Stimulated activated effector memory CD8-positive, alpha-beta T cell treated with anti-CD3 and anti-CD28 coated beads, Interleukin-12 subunit alpha, Interleukin-12 subunit beta, amount 100 ng/mL, for 72 hours (primary cell): ENCODE measurements around the gene IL25.
A peak's percentile ranks its signal among the peaks of the same experiment; 100 is the strongest.
"Not testable (repeated sequence)": the region's sequence is repeated elsewhere in the genome, so short reads cannot be mapped to it uniquely, and the experiment has no call there.

Experiments used
- ATAC-seq: fragments of 150-1000 bp; cut with Tn5 transposase; 2 replicates; pipeline ENCODE4 v1.10.0; 2021
- DNase-seq, 2 donors: peaks; one replicate each; pipeline ENCODE4 v3.0.0; 2021 to 2022; ENCODE audit warnings: low spot score in 2 of 2
- H3K27ac Mint-ChIP-seq: one replicate; pipeline ENCODE4 v1.8.0; 2022; ENCODE audit warnings: mild to moderate bottlenecking, mixed read lengths
- H3K36me3 Mint-ChIP-seq: one replicate; pipeline ENCODE4 v1.8.0; 2022; ENCODE audit warnings: mild to moderate bottlenecking, mixed read lengths
- H3K4me1 Mint-ChIP-seq: one replicate; pipeline ENCODE4 v1.8.0; 2022; ENCODE audit warnings: mixed read lengths
- H3K4me3 Mint-ChIP-seq: one replicate; pipeline ENCODE4 v1.8.0; 2022; ENCODE audit warnings: mild to moderate bottlenecking, mixed read lengths
- H3K9me3 Mint-ChIP-seq: one replicate; pipeline ENCODE4 v1.8.0; 2022; ENCODE audit warnings: mixed read lengths

Gene IL25

GRCh38 chr14:23415821-23416778 is 43.5 kb downstream of the IL25 start:
- H3K9me3 Mint-ChIP-seq, result no peaks in the 10 kb centered on the region
- DNase-seq (no peak), ATAC-seq (no peak)
- no peak overlapping the region for H3K4me3 Mint-ChIP-seq
- H3K36me3 Mint-ChIP-seq, result no peaks in the 10 kb centered on the region
- no peaks in the 10 kb centered on the region for H3K4me1 Mint-ChIP-seq
- H3K27ac Mint-ChIP-seq, result no peak overlapping the region

- Mint-ChIP-seq H3K4me1 (peaks cover 2% of the 10 kb centered on the region), H3K27ac (no peak overlapping the region), H3K9me3 (no peaks in the 10 kb centered on the region), H3K36me3 (no peaks in the 10 kb centered on the region), H3K4me3 (no peak overlapping the region)
- DNase-seq (no peak), ATAC-seq (no peak)
Observed at GRCh38 chr14:23416801-23417200, 44.2 kb downstream of the IL25 start.

- H3K9me3 Mint-ChIP-seq, H3K27ac Mint-ChIP-seq, H3K4me3 Mint-ChIP-seq, H3K4me1 Mint-ChIP-seq, DNase-seq, ATAC-seq, H3K36me3 Mint-ChIP-seq: not testable (repeated sequence)
Observed at GRCh38 chr14:23417269-23417668, 44.7 kb downstream of the IL25 start.

- Mint-ChIP-seq H3K27ac (no peak overlapping the region), H3K4me3 (no peak overlapping the region), H3K4me1 (peaks cover 7% of the 10 kb centered on the region), H3K9me3 (no peaks in the 10 kb centered on the region), H3K36me3 (no peaks in the 10 kb centered on the region)
- DNase-seq (no peak), ATAC-seq (no peak)
Observed at GRCh38 chr14:23418021-23418420, 45.4 kb downstream of the IL25 start.

- not testable (repeated sequence) for H3K36me3 Mint-ChIP-seq, H3K9me3 Mint-ChIP-seq, DNase-seq, ATAC-seq, H3K4me1 Mint-ChIP-seq, H3K4me3 Mint-ChIP-seq
- peak overlapping the region; percentile 58 for H3K27ac Mint-ChIP-seq
Observed at GRCh38 chr14:23419646-23420045, 47.0 kb downstream of the IL25 start.

- no peaks in the 10 kb centered on the region for H3K36me3 Mint-ChIP-seq
- peak overlapping the region; percentile 89 for H3K27ac Mint-ChIP-seq
- ATAC-seq, result peak; percentile 90
- H3K4me1 Mint-ChIP-seq, result peaks cover 7% of the 10 kb centered on the region
- peak; percentile 8 to 67 for DNase-seq
- H3K4me3 Mint-ChIP-seq, result peak overlapping the region; percentile 20
- no peaks in the 10 kb centered on the region for H3K9me3 Mint-ChIP-seq
Observed at GRCh38 chr14:23421594-23421993, 49.0 kb downstream of the IL25 start.

GRCh38 chr14:23423657-23424056 is 51.0 kb downstream of the IL25 start:
- Mint-ChIP-seq H3K4me3 (no peak overlapping the region), H3K9me3 (no peaks in the 10 kb centered on the region), H3K4me1 (peaks cover 7% of the 10 kb centered on the region), H3K36me3 (no peaks in the 10 kb centered on the region), H3K27ac (peak overlapping the region; percentile 89)
- DNase-seq (no peak), ATAC-seq (no peak)

GRCh38 chr14:23425169-23425568 is 52.6 kb downstream of the IL25 start:
- H3K9me3 Mint-ChIP-seq, result no peaks in the 10 kb centered on the region
- H3K4me3 Mint-ChIP-seq, result no peak overlapping the region
- H3K27ac Mint-ChIP-seq, result no peak overlapping the region
- DNase-seq (no peak), ATAC-seq (no peak)
- peaks cover 7% of the 10 kb centered on the region for H3K4me1 Mint-ChIP-seq
- no peaks in the 10 kb centered on the region for H3K36me3 Mint-ChIP-seq

GRCh38 chr14:23425798-23426197 is 53.2 kb downstream of the IL25 start:
- H3K36me3 Mint-ChIP-seq, H3K4me1 Mint-ChIP-seq, ATAC-seq, H3K27ac Mint-ChIP-seq, H3K4me3 Mint-ChIP-seq, DNase-seq, H3K9me3 Mint-ChIP-seq: not testable (repeated sequence)
